Measurements from ENCODE around the gene DLX1. TPM values are rescaled to one million over a fixed set of nuclear protein-coding genes. Genes with fewer than 3 reads are reported as not detected.
"Not testable (repeated sequence)": the region's sequence is repeated elsewhere in the genome, so short reads cannot be mapped to it uniquely, and the experiment has no call there.

Gene DLX1
- total RNA-seq, 4 donors from 2014 or later, result 0.23 to 1.4 (median 0.79) TPM

DNA sequence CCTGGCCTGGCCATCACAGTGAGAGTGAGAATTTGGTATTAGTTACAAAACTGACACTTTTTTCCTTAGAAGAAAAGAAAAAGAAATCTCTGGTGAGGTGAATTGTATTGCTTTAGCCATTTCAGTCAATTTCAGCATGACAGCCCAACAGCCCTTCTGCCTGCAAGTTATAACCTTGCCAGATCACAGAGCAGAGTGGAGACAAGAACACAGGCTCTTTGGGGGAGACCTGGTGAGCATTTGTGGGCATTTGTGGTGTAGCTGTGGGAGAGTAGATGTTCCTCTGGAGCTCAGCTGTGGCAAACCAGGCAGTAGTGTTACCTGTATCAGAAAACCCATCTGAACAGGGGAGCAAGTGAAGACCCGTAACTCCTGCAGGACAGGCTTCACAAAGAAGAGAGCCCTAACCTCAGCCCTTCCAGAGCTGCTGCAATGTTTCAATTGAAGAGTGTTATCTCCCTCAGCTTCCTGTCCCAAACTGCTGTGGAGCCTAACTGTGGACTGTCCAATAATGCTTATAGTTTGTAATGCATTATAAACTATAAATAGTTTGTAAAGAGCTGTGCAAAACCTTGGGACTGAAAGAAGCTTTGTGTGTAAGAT lies 22.8 kb upstream of the DLX1 start:
- no peak for TF ChIP-seq POLR2A (IDR thresholded peaks at IDR 0.05)
- TF ChIP-seq, protein P1, sequence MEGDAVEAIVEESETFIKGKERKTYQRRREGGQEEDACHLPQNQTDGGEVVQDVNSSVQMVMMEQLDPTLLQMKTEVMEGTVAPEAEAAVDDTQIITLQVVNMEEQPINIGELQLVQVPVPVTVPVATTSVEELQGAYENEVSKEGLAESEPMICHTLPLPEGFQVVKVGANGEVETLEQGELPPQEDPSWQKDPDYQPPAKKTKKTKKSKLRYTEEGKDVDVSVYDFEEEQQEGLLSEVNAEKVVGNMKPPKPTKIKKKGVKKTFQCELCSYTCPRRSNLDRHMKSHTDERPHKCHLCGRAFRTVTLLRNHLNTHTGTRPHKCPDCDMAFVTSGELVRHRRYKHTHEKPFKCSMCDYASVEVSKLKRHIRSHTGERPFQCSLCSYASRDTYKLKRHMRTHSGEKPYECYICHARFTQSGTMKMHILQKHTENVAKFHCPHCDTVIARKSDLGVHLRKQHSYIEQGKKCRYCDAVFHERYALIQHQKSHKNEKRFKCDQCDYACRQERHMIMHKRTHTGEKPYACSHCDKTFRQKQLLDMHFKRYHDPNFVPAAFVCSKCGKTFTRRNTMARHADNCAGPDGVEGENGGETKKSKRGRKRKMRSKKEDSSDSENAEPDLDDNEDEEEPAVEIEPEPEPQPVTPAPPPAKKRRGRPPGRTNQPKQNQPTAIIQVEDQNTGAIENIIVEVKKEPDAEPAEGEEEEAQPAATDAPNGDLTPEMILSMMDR (IDR thresholded peaks at IDR 0.05), result no peak
- DNase-seq (ENCODE audit: low spot score in 2 of 2), result no peak
- no peak overlapping the region for H3K4me3 ChIP-seq (ENCODE audit: low read depth, poor library complexity, severe bottlenecking)
- WGBS, 2 donors, result 79 to 90% methylated on average over 1 of the region's 1 CpG
- intact Hi-C loops (cut with DNase I; ENCODE audit: low total_unique reads), result no loop called here

DNA sequence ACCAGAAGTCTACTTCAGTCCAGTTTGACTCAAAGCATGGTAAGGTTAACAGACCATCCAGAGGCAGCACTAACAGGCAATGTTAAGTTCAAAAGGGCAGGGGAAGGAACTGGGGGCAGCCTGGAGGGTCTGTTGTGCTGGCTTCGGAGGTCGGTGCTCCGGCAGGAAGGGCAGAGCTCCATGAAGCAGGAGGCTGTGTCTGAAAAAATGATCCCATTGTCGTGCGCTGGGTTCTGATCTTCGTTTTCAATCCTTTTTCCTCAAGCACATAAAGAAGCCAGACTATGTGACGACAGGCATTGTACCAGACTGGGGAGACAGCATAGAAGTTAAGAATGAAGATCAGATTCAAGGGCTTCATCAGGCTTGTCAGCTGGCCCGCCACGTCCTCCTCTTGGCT lies 21.9 kb upstream of the DLX1 start:
- H3K4me3 ChIP-seq (ENCODE audit: low read depth, poor library complexity, severe bottlenecking), result no peak overlapping the region
- no peak for DNase-seq (ENCODE audit: low spot score in 2 of 2)
- intact Hi-C loops (cut with DNase I; ENCODE audit: low total_unique reads), result no loop called here
- TF ChIP-seq POLR2A (IDR thresholded peaks at IDR 0.05), result no peak
- TF ChIP-seq, protein P1 (IDR thresholded peaks at IDR 0.05), result no peak
- WGBS, 2 donors, result 93 to 94% methylated on average over 9 of the region's 9 CpGs

DNA sequence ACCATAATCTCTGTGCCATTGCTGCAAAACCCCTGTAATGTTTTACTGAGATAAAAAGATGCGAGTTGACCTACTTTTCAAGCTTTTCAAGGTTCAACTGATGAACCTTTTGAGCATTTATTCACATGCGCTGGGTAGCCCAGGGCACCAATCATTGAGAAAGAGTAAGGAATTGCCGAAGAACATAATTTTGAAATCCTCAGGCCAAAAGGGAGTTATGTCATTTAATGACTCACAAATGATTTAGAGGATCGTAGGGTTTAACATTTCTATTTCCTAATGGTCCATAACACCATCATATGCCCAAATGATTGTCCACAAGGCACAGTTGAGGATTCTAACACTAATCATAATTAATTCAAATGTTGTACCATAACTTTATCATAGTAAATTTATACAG lies 20.2 kb upstream of the DLX1 start:
- WGBS, 2 donors, result 65 to 82% methylated on average over 4 of the region's 4 CpGs
- intact Hi-C loops (cut with DNase I; ENCODE audit: low total_unique reads), result no loop called here
- H3K4me3 ChIP-seq (ENCODE audit: low read depth, poor library complexity, severe bottlenecking), result no peak overlapping the region
- TF ChIP-seq POLR2A (IDR thresholded peaks at IDR 0.05), result no peak
- TF ChIP-seq, protein P1 (IDR thresholded peaks at IDR 0.05), result no peak
- DNase-seq (ENCODE audit: low spot score in 2 of 2), result no peak

DNA sequence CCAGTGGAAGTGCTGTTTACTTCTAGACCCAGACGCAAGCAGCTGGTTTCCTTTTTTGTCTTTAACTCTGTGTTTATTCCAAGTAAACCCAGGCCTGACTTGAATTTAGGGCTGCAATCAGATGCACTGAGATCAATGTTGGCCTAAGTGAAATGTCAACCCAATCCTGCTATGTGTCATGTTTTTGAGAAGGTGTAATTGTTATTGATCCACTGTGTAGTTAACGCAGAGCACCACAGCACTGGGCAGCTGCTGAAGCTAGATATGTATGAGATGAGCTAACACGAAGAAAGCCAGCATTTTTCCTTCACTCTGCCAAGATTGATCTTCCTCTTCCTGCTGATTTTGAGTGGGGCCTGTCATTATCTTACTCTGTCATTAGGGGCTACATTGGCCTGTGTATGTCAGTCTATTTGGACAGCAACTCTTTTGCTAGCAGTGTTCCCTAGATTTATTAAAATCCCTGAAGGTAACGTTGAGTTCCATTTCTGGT lies 18.9 kb upstream of the DLX1 start:
- 95 to 96% methylated on average over 4 of the region's 4 CpGs for WGBS, 2 donors
- intact Hi-C loops (cut with DNase I; ENCODE audit: low total_unique reads), result no loop called here
- no peak for TF ChIP-seq POLR2A (IDR thresholded peaks at IDR 0.05)
- no peak for DNase-seq (ENCODE audit: low spot score in 2 of 2)
- no peak overlapping the region for H3K4me3 ChIP-seq (ENCODE audit: low read depth, poor library complexity, severe bottlenecking)

DNA sequence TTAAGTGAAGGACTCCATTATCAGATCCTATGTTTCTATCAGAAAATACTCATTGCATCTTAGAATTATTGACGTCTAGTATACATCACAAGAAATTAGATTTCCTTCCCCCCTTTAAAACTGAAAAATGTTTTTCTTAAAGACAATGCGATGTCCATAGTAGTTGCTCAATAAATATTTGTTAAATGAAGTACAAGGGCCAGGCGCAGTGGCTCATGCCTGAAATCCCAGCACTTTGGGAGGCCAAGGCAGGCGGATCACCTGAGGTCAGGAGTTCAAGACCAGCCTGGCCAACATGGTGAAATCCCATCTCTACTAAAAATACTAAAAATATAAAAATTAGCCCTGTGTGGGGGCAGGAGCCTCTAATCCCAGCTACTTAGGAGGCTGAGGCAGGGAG lies 17.4 kb upstream of the DLX1 start:
- intact Hi-C loops (cut with DNase I; ENCODE audit: low total_unique reads); DNase-seq (ENCODE audit: low spot score in 2 of 2); H3K4me3 ChIP-seq (ENCODE audit: low read depth, poor library complexity, severe bottlenecking): not testable (repeated sequence)
- 98% methylated on average over 4 of the region's 4 CpGs for WGBS, 2 donors

DNA sequence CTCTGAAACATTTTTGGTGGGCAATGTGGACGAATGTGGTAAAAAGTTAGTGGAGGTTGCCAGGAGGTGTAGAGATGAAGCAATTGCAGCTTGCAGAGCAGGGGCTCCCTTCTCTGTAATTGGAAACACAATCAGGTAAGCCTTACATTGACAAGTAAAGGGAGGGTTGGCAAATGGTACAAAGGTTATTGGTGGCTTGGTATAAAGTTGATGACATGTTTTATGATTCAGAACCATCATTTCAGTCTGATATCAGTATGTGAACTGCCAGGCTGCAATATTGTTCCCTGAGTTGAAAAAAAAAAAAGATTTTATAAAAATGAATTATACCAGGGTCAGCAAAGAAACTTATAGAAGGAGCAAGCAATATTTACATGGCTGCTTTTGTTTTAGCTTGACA lies 14.4 kb upstream of the DLX1 start:
- no peak for DNase-seq (ENCODE audit: low spot score in 2 of 2)
- 86 to 97% methylated on average over 1 of the region's 1 CpG for WGBS, 2 donors
- intact Hi-C loops (cut with DNase I; ENCODE audit: low total_unique reads), result no loop called here
- no peak overlapping the region for H3K4me3 ChIP-seq (ENCODE audit: low read depth, poor library complexity, severe bottlenecking)
- TF ChIP-seq, protein P1 (IDR thresholded peaks at IDR 0.05), result no peak

DNA sequence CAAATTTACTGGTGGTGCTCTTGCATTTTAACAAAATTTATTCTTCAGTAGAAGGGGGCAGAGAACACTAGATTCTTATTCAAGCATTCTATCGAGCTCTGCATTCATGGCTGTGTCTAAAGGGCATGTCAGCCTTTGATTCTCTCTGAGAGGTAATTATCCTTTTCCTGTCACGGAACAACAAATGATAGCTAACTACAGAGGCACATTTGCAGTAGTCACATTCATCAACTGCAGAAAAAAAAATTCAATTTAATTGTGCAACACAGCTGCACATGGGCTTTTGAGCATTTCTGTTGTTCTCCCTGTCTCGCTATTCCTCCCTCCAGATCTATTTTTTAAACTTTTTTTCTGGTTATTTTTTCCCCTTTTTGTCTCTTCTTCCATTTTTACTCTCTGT lies 13.0 kb upstream of the DLX1 start:
- WGBS, 2 donors, result 89 to 97% methylated on average over 3 of the region's 3 CpGs
- no peak for DNase-seq (ENCODE audit: low spot score in 2 of 2)
- intact Hi-C loops (cut with DNase I; ENCODE audit: low total_unique reads), result no loop called here
- H3K4me3 ChIP-seq (ENCODE audit: low read depth, poor library complexity, severe bottlenecking), result no peak overlapping the region
- TF ChIP-seq POLR2A (IDR thresholded peaks at IDR 0.05), result no peak
- TF ChIP-seq, protein P1 (IDR thresholded peaks at IDR 0.05), result no peak

Data from lower leg skin (tissue), 4 donors.